Measurements from ENCODE around the gene CXCR4.

- TF ChIP-seq, protein P1, sequence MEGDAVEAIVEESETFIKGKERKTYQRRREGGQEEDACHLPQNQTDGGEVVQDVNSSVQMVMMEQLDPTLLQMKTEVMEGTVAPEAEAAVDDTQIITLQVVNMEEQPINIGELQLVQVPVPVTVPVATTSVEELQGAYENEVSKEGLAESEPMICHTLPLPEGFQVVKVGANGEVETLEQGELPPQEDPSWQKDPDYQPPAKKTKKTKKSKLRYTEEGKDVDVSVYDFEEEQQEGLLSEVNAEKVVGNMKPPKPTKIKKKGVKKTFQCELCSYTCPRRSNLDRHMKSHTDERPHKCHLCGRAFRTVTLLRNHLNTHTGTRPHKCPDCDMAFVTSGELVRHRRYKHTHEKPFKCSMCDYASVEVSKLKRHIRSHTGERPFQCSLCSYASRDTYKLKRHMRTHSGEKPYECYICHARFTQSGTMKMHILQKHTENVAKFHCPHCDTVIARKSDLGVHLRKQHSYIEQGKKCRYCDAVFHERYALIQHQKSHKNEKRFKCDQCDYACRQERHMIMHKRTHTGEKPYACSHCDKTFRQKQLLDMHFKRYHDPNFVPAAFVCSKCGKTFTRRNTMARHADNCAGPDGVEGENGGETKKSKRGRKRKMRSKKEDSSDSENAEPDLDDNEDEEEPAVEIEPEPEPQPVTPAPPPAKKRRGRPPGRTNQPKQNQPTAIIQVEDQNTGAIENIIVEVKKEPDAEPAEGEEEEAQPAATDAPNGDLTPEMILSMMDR (IDR thresholded peaks at IDR 0.05; ENCODE audit: low read depth, low read length, poor library complexity, severe bottlenecking): no peak
- TF ChIP-seq EZH2phosphoT487 (IDR thresholded peaks at IDR 0.05; ENCODE audit: borderline replicate concordance, low read length): no peak
Measured at GRCh38 chr2:136110526-136110925, 7.4 kb downstream of the CXCR4 start.

Data from DOHH2 (cell line).